GM18868 (cell line): ENCODE measurements around the gene PRPF39.
"Not testable (repeated sequence)": the region's sequence is repeated elsewhere in the genome, so short reads cannot be mapped to it uniquely, and the experiment has no call there.

ENCODE experiments used
- ATAC-seq: cut with Tn5 transposase; IDR thresholded peaks from one replicate; pipeline ENCODE4 v1.9.1; 2021; ENCODE audit warnings: mild to moderate bottlenecking, moderate library complexity; ENCODE audit not compliant: unreplicated experiment

PRPF39 gene

GRCh38 chr14:45083976-45084722 lies at the start of gene PRPF39:
Gene PRPF39, plus strand, starts transcription at chr14:45084116. Its CDS starts 11,124 bp downstream, at chr14:45095240.
- peak; percentile 87 for ATAC-seq

- ATAC-seq: no peak
These were observed 49.2 kb upstream of the PRPF39 start for GRCh38 chr14:45034730-45035129.

- no peak for ATAC-seq
These were observed 45.7 kb upstream of the PRPF39 start for GRCh38 chr14:45038256-45038655.

- ATAC-seq: no peak
These were observed 45.1 kb upstream of the PRPF39 start for GRCh38 chr14:45038865-45039264.

GRCh38 chr14:45039390-45039789 lies 44.5 kb upstream of the PRPF39 start:
- ATAC-seq: no peak

GRCh38 chr14:45041641-45042040 lies 42.3 kb upstream of the PRPF39 start:
- no peak for ATAC-seq

- no peak for ATAC-seq
These were observed 39.3 kb upstream of the PRPF39 start for GRCh38 chr14:45044638-45045037.

GRCh38 chr14:45048385-45048784 lies 35.5 kb upstream of the PRPF39 start:
- peak; percentile 17 for ATAC-seq

GRCh38 chr14:45051180-45051579 lies 32.7 kb upstream of the PRPF39 start:
- no peak for ATAC-seq

GRCh38 chr14:45051896-45052295 lies 32.0 kb upstream of the PRPF39 start:
- no peak for ATAC-seq

GRCh38 chr14:45057349-45057748 lies 26.6 kb upstream of the PRPF39 start:
- ATAC-seq: no peak

- ATAC-seq: no peak
These were observed 26.0 kb upstream of the PRPF39 start for GRCh38 chr14:45057881-45058364.

GRCh38 chr14:45060551-45060950 lies 23.4 kb upstream of the PRPF39 start:
- ATAC-seq: no peak

GRCh38 chr14:45065540-45065939 lies 18.4 kb upstream of the PRPF39 start:
- no peak for ATAC-seq

- no peak for ATAC-seq
These were observed 18.0 kb upstream of the PRPF39 start for GRCh38 chr14:45065956-45066355.

- ATAC-seq: no peak
These were observed 17.2 kb upstream of the PRPF39 start for GRCh38 chr14:45066667-45067066.

GRCh38 chr14:45068396-45068795 lies 15.5 kb upstream of the PRPF39 start:
- ATAC-seq: no peak

GRCh38 chr14:45070215-45070614 lies 13.7 kb upstream of the PRPF39 start:
- ATAC-seq: no peak

- no peak for ATAC-seq
These were observed 11.8 kb upstream of the PRPF39 start for GRCh38 chr14:45072126-45072525.

- ATAC-seq: no peak
These were observed 10.6 kb upstream of the PRPF39 start for GRCh38 chr14:45073231-45073879.

- ATAC-seq: no peak
These were observed 5.6 kb upstream of the PRPF39 start for GRCh38 chr14:45078323-45078722.

GRCh38 chr14:45080416-45080968 lies 3.4 kb upstream of the PRPF39 start:
- ATAC-seq: not testable (repeated sequence)
